GM12801 (cell line): Measurements from ENCODE around the gene RHEB.

Experiments used
- CTCF ChIP-seq: IDR thresholded peaks from one replicate; pipeline ENCODE4 v1.5.1; 2011; ENCODE audit warnings: control low read depth; ENCODE audit not compliant: insufficient read length; ENCODE audit errors: extremely low read depth

RHEB gene

GRCh38 chr7:151472644-151473380 is 46.9 kb downstream of the RHEB start:
- TF ChIP-seq CTCF, result no peak

- no peak for TF ChIP-seq CTCF
Observed at GRCh38 chr7:151470711-151471110, 49.0 kb downstream of the RHEB start.

GRCh38 chr7:151469281-151469680 is 50.4 kb downstream of the RHEB start:
- no peak for TF ChIP-seq CTCF

GRCh38 chr7:151468217-151469018 is 51.3 kb downstream of the RHEB start:
- TF ChIP-seq CTCF, result no peak

GRCh38 chr7:151465169-151465568 is 54.5 kb downstream of the RHEB start:
- TF ChIP-seq CTCF, result no peak

- no peak for TF ChIP-seq CTCF
Observed at GRCh38 chr7:151462306-151462779, 57.4 kb downstream of the RHEB start.

GRCh38 chr7:151461942-151462230 is 57.8 kb downstream of the RHEB start:
- TF ChIP-seq CTCF, result no peak
